SH-SY5Y (cell line): ENCODE measurements around the gene KDELR3.

Experiments used
- GATA2 ChIP-seq: IDR thresholded peaks from 2 replicates; pipeline ENCODE4 v1.6.1; 2011; ENCODE audit warnings: mild to moderate bottlenecking, low read depth, low read length
- GATA3 ChIP-seq: IDR thresholded peaks from 2 replicates; pipeline ENCODE4 v1.6.1; 2011; ENCODE audit warnings: low read depth, mild to moderate bottlenecking, low read length, moderate library complexity

KDELR3 gene

DNA sequence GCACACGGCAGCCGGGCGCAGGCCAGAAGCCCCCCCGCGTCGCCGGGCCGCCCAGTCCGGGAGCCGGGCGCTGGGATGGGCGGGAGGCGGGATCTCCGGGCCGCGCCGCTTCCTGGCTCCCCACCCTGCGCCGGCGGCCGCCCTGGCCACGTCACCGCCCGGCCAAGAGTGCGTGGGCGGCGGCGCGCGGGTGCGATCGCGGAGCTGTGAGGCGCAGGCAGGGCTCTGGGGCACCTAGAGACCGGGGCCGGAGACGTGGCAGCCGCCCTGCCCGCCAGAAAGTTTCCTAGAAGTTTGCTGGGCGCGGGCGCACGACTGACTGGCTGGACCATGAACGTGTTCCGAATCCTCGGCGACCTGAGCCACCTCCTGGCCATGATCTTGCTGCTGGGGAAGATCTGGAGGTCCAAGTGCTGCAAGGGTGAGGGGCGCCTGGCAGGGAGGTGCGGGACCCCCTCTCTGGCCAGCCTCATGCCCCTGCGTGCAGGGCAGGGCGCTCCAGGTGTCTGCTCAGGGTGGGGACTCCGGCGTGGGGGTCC is at the start of gene KDELR3:
Gene KDELR3, plus strand, starts transcription at position 193 of the 539 bp plus-strand sequence. Its CDS starts 138 bp downstream, at position 331.
- TF ChIP-seq GATA2 (no peak), GATA3 (no peak)

DNA sequence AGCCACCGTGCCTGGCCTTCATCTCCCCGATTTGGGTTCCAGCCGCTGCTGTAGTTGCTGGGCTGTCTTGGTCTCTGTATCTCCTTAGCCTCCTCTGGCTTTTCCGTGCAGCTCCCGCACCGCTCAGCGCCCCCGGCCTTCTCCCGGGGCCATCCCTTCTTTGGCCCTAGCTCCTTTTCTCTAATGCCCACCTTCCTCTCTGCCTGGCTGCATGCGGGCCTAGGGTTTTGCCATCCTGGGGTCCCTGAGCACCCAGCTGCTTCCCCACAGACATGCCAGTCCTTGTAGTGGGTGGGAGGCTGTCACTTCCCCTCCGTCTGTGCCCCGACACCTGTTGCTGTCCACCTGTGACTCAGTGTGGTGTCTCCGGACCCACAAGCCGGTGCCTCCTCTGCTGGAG is 49.3 kb upstream of the KDELR3 start:
- TF ChIP-seq GATA3, result no peak
- no peak for TF ChIP-seq GATA2

DNA sequence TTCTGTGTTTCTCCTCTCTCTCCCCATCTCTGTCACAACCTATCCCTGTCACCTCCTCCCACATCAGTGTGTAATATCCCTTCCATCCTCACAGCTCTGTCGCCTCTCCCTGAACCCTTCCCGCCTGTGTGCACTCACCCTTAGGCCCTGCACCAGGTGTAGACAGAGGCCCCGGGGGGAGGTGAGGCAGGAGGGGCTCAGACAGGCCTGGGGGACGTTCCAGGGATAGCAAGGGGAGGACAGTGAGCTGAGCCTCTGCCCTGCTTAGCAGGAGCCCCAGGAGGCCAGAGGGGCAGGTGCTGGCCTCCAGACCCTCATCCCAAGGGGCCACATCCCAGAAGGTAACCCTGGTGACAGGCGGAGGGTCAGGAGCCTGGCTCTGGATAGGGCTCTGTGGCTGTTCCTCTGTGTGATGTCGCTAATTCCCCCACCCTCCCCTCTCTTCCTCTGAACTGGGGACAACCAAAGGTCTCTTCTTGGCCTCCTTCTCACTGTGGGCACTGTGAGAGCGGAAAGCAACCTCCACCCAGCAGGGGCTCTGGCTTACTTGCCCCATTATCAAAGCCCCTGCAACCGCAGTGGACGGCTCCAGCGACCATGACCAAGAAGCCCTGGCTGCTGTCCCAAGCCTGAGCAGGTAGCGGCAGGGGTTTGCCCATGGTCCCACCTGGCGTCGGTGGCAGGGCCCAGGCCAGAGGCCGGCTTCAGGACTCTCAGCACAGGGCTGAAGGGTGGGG is 48.6 kb upstream of the KDELR3 start:
- TF ChIP-seq GATA2, result no peak
- TF ChIP-seq GATA3, result no peak

DNA sequence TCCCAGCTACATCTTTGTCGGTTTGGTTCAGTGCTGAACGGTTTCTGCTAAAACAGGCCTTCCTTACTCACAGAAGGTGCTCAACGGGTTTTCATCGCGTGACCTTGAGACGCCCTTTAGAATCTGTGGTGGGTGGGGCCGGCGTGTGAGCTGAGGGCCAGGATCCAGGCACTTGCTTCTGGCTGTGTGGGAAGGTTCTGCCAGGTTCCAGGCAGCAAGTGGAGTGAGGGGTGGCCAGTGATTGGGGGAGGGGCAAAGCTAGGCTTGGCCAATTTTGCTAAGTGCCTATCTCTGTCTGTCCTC is 48.1 kb upstream of the KDELR3 start:
- TF ChIP-seq GATA2, result no peak
- TF ChIP-seq GATA3, result no peak

DNA sequence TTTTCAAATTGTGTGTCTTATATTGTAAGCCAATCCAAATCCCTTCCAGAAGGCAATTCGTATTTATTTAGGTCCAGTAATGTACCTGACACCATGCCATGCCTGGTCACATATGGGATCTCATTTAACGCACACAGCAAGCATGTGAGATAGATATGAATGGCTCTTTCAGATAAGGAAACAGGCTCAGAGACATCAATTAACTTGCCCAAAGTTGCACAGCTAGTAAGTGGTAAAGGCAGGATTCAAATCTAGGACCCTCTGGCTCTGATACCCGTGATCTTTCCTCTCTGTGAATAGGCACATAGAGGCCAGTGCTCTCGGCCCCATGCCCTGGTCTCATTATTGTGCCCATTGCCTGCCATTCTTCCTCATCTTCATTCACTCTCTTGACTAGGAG is 47.2 kb upstream of the KDELR3 start:
- TF ChIP-seq GATA3, result no peak

DNA sequence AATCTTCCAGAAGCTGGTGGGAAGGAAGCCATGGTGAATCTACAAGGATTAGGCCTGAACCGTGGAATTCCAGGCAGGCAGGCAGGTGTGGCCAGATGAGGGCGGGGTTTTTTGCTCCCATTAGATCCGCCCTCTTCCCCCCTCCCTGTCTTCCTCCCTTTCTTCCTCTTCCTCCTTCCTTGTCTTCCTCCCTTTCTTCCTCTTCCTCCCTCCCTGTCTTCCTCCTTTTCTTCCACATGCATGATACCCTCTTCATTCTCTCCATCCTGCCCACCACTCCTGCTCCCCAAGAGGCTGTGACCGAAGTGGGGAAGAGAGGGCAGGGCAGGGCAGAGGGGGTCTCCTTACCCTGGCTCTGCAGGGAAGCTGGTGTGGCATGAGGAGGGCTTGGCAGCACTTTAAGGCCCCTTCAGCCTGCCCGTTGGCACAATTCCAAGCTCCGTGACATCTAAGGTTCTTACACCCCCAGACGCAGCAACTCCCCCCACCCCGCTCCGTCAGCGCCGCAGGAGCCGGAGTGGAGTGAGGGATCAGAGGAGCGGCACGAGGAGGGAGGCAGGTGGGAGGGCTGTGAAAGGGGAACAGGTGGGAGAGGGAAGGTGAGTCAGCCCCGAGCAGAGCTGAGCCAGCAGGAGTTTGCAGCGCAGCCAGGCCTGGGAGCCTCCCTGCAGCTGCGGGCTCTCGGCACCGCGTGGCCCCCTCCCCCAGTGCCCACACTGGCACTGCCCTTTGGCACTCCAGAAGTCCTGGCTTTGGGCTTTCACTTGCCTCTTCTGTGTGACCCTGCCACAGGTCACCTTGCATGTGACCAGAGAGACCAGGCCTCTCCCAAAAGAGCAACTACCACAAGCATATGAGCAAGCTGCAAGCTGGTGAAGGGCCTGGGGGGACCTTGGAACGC is 45.0 kb upstream of the KDELR3 start:
- no peak for TF ChIP-seq GATA2
- TF ChIP-seq GATA3, result no peak

DNA sequence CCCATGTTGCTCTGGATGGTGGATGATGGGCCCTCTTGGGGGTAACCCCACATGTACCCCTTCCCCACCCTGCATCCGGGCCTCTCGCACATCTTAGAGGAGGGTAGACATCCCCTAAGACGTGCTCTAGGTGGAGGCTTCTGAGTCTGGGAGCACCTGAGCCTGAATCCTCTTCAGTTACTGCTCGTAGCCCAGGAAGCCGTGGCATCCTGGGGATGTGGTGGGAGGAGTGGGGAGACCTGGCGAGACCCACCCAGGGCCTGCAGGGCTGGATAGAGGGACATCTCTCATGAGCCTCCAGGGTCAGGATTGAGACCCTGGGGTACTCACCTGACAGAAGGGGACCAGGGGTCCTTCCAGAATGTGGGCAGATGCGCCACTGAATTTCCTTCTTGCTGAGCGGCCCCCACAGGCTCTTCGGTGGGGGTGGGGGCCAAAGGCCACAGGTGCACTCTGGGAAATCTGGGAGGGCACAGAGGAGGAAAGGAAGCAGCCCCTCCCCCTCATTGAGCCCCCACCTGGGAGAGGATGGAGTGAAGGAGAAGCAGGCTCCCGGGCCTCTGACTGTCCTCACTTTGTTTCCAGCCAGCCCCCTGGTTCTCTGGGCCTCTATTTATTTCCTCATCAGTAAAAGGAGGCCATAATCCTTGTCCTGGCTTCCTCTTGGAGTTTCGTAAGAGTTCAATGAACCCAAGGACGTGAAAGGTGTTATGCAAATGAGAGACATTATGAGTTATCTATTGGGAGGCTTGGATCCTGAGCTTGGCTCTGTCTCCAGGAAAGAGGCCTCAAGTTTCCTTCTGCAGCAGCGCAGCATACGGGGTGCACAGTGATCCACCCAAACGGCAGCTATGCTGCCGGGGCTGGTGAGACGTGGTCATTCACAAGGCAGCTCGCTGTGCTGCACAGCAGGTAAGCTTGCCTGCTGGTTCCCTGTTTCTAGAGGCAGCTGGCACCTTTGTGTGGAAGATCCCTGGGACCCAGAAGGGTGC is 44.1 kb upstream of the KDELR3 start:
- TF ChIP-seq GATA3 (no peak), GATA2 (no peak)

DNA sequence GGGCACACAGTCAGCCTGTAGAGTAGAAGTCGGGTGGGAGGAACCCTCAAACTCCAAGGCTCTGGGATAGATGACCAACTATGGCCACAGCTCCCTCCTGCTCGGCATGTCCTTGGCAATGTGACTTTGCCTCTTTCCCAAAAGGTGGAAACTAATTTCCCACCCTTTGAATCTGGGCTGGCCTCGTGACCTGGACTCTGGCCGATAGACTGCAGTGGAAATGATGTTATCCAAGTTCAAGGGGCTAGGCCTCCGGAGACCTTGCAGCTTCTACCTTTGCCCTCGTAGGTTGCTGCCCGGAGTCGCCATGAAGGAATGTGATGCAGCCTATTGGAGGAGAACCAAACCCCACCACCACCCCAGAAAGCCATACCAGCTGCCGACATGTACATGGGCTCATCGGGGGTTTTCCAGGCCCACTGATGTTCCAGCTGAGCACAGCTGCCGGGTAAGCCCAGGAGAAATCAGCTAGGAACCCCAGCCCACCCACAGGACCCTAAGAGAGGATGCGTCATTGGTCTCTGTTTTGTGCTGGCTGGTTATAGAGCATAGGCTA is 43.3 kb upstream of the KDELR3 start:
- TF ChIP-seq GATA2 (no peak), GATA3 (no peak)

DNA sequence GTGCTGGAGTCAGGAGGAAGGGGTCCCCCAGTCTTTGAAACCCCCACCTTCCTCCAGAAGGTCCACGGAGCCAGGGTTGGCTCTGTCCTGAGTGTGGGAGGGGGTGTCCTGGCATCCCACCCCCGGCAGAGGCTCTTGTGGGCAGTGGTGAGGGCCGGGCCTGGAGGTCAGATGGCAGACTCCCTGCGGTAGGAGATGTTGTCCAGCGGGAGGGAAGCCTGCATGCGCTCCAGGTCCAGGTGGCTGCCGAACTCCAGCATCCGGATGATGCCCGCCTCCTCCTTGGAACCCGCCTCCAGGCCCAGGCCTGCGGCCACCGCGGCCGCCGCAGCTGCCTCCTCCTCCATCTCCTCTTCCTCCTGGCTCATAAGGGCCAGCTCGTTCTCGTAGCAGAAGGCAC is 41.3 kb upstream of the KDELR3 start:
- no peak for TF ChIP-seq GATA2
- TF ChIP-seq GATA3, result no peak

DNA sequence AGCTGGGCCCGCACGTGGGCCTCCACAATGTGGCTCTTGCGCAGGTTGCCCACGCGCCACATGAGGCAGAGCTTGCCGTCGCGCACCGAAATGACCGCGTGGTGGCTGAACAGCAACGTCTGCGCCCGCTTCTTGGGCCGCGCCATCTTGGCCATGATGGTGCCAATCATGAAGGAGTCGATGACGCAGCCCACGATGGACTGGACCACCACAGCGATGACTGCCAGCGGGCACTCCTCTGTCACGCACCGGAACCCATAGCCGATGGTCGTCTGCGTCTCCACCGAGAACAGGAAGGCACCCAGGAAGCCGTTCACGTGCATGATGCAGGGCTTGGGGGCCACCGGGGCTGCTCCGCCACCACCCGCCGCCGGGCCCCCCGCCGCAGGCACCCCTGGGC is 40.4 kb upstream of the KDELR3 start:
- TF ChIP-seq GATA2 (no peak), GATA3 (no peak)

DNA sequence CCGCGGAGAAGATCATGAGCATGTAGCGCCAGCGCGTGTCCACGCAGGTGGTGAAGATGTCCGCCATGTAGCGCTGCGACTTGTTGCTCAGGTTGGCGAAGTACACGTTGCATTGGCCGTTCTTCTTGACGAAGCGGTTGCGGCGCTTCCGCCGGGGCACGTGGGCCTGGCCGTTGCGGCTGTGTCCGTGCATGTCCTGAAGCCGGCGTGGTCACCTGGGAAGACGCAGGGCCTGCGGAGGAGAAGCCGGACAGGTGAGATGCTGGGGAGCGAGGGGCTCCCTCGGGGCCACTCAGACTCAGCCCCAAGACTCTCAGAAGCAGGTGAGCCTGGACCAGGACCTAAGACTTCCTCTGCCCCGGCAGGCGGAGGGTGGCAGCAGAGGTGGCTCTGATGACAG is 40.0 kb upstream of the KDELR3 start:
- TF ChIP-seq GATA3 (no peak), GATA2 (no peak)

DNA sequence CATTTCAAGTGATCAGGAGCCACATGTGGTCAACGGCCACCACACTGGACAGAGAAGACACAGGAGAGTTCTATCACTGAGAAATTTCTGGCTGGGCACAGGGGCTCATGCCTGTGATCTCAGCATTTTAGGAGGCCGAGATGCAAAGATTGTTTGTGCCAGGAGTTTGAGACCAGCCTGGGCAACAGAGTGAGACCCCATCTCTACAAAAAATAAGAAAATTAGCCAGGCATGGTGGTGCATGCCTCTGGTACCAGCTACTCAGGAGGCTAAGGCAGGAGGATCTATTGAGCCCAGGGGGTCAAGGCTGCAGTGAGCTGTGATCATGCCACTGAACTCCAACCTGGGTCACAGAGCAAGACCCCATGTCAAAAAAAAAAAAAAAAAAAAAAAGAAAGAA is 39.2 kb upstream of the KDELR3 start:
- no peak for TF ChIP-seq GATA2
- no peak for TF ChIP-seq GATA3

DNA sequence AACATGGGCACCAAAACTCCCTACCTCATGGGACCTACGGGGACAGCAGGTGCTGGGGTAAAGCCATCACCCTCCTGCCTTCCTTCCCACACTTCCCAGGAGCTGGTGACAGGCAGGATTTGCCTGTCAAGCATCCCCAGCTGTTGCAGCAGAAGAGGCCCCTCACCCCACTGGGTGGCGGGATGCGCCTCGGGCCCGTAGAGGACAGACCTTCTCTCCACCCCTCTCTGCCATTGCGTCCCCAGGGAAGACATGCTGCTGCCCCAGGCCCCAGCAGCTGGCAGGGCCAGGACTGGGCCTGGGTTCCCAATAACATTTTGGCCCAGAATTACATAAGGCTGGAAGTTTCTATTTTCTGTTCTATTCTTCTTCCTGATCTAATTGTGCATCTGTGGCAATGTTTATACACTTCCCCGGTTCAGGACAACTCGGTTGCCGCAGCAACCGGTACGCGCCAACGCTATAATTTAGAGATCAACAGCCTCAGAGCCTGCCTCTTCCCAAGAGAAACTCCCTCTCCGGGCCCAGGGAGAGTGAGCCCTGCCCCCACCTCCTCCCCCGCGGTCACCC is 38.3 kb upstream of the KDELR3 start:
- TF ChIP-seq GATA2, result no peak
- TF ChIP-seq GATA3, result no peak
